Fibroblast of peridontal ligament (primary cell): ENCODE data around the gene ABI3BP.
A peak's percentile ranks its signal among the peaks of the same experiment; 100 is the strongest.

Experiments used
- DNase-seq: peaks from one replicate; pipeline ENCODE4 v3.0.0-alpha.2; 2010; ENCODE audit errors: extremely low read depth

Gene ABI3BP

DNA sequence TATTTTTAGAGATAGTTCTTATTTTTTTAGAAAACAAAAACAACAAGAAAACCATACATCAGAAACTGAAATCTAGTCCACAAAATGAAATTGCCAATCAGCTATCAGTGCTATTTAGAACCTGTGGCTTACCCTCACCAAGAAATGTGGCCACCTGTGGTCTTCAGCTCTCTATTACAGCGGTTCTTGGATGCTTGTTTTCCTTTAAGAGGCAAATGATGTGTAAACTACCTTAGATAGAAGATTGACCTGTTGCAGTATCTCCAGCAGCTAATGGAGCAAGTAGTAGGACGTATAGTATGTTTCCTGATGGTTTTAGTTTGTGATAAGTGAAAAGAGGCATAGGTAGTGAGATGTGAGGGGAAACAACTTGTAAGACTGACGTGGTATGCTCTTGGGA, 262.7 kb downstream of the ABI3BP start:
- no peak for DNase-seq

- no peak for DNase-seq
Measured at GRCh38 chr3:100726706-100727105, 266.5 kb downstream of the ABI3BP start.

GRCh38 chr3:100725935-100726513, 267.2 kb downstream of the ABI3BP start:
- DNase-seq, result no peak

GRCh38 chr3:100720426-100720825, 272.8 kb downstream of the ABI3BP start:
- no peak for DNase-seq

DNA sequence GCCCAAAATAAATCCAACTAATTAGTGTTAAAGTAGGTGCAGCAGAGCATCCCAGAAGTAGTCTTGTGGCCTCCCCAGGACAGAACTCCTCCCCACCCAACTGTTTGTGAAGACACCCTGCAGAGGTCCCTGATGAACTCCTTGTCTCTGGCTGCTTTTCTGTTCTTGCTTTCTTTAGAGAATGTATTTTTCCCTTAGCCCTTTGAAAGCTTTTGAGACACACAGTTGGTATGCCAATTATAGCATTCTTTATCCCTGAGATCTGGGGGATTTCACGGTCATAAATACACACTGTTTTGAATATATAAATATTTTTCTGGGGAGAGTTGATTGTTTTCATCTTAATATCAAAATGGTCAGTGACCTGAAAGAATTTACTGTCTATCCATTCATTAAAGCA, 274.1 kb downstream of the ABI3BP start:
- DNase-seq, result no peak

DNA sequence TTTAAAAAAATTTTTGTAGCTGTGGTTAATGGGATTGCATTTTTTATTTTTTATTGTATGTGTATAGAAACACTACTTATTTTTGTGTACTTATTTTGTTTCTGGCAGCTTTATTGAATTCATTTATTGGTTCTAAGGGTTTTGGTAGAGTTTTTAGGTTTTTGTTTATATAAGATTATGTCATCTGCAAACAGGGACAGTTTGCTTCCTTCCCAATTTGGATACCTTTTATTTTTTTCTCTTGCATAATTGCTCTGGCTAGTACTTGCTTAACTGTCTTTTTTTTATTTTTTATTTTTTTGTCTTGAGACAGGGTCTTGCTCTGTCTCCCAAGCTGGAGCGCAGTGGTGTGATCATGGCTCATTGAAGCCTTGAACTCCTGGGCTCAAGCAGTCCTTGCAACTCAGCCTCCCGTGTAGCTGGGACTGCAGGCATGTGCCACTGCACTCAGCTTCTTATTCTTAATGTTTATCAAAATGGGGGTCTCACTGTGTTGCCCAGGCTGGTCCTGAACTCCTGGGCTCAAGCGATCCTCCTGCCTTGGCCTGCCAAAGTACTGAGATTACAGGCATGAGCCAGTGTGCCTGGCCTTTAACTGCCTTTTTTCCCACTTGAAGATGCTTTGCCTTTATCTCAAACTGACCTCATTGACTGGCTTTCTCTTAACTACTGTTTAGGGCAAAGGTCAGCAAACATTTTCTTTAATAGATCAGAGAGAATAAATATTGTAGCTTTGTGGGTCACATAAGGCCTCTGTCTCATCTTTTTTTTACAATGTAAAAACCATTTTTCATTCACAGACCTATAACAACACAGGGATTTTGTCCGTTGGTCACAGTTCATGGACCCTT, 275.4 kb downstream of the ABI3BP start:
- no peak for DNase-seq

DNA sequence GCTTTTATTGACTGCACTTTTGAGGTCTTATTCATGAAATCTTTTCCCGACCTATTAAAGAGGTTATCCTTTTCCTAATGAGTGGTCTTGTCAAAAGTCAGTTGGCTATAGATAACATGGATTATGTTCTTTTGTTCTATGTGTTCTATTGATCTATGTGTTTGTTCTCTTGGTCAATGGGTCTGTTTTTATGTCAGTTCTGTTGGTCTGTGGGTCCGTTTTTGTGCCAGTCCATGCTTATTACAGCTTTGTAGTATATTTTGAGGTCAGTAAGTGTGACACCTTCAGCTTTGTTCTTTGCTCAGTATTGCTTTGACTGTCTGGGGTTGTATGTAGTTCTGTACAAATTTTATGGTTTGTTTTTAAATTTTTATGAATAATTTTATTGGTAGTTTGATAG, 276.2 kb downstream of the ABI3BP start:
- DNase-seq, result no peak

DNA sequence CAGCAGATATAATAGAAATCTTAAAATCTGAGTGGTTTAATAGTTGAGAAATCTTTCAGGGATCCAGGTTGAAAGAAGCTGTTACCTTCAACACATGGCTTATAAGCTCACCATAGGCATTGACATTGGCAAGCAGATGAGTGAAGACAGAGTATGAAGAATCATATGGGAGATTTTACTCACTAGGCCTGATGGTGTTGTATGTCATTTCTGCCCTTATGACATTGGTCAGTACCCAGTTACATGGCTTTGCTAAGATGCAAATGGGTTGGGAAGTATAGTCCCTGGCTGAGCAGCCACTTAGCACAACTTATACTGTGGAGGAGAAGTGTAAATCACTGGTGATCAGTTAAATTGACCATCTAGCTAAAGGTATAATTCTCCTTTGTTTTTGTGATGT, 278.0 kb downstream of the ABI3BP start:
- no peak for DNase-seq

GRCh38 chr3:100710261-100710968, 282.8 kb downstream of the ABI3BP start:
- peak; percentile 68 for DNase-seq

- DNase-seq, result no peak
Measured at GRCh38 chr3:100709842-100710260, 283.4 kb downstream of the ABI3BP start.

DNA sequence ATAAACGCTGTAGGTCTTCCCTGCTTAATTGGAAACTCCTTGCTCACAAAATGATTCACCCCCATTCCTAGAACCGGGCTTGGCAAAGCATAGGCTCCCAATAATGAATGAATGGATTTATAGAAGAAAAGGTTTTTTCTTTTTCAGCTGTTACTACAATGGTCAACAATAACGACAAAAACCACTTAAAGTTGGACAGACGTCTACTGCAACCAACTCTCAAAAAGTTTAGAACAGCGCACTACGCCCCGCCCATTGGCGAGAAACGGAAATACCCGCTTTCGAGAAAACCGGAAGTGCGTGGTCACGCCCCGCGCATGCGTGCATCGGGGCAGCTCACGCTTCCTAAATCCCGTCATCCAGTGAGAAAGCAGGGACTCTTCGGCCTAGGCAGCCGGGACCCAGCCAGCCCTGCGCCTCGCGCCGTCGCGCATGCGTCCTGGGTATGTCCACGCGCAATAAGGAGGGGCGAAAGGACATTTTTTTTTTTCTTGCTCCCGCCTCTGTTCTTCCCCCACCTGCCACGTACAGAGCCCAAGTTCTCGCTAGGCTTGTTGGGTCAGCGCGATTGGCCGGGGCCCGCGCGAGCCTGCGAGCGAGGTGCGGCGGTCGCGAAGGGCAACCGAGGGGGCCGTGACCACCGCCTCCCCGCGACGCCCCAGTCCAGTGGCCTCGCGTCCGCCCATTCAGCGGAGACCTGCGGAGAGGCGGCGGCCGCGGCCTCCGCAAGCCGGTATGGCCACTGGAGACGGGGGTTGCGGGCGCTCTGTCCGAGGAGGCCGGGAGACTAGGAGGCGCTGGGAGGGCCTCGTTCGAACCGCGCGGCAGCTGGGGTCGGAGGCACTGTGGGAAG, 284.0 kb downstream of the ABI3BP start, which contains the start of gene TFG:
TFG (plus strand) TSS at position 506 of the 853 bp plus-strand sequence. CDS start 4,192 bp downstream, outside the sequence.
- peak; percentile 100 for DNase-seq

GRCh38 chr3:100708644-100708988, 284.6 kb downstream of the ABI3BP start:
- no peak for DNase-seq

DNA sequence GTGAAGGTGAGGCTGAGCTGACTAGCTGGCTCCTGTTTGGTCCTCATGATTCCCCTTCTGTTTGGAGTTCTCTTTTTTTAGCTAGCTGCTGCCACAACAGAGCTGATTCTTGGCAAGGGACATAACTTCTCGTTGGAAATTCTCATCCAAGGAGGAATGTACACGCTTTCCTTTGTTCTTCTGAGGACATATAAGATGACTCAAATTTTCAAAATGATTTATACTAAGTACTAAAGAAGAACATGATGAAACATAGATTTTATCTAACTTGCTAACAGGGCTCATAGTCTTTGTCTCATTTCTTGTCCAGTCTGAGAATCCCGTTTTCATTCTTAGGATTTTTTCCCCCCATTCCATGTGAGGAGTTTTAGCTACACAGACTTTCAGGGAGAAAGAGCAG, 286.9 kb downstream of the ABI3BP start:
- no peak for DNase-seq

DNA sequence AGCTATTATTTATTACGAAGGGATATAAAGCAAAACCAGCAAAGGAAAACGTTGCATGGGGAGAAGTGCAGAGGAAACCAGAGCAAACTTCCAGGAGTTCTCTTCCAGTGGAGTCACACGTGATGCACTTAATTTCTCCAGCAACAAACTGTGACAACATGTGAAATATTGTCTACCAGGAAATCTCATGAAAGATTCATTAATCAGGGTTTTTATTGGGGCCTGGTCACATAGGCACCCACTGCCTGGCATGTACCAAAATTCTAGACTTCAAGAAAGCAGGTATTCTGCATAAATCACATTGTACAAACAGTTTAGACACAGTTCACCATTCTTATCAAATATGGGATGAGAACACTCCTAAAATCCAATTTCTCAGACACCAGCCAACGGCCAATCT, 289.4 kb downstream of the ABI3BP start:
- no peak for DNase-seq

- DNase-seq, result no peak
Measured at GRCh38 chr3:100702980-100703345, 290.3 kb downstream of the ABI3BP start.

GRCh38 chr3:100702082-100702979, 290.9 kb downstream of the ABI3BP start:
- peak; percentile 5 for DNase-seq

GRCh38 chr3:100700708-100701107, 292.5 kb downstream of the ABI3BP start:
- no peak for DNase-seq
